Measurements from ENCODE around the gene PLA2G6.

The PLA2G6 gene, protein sequence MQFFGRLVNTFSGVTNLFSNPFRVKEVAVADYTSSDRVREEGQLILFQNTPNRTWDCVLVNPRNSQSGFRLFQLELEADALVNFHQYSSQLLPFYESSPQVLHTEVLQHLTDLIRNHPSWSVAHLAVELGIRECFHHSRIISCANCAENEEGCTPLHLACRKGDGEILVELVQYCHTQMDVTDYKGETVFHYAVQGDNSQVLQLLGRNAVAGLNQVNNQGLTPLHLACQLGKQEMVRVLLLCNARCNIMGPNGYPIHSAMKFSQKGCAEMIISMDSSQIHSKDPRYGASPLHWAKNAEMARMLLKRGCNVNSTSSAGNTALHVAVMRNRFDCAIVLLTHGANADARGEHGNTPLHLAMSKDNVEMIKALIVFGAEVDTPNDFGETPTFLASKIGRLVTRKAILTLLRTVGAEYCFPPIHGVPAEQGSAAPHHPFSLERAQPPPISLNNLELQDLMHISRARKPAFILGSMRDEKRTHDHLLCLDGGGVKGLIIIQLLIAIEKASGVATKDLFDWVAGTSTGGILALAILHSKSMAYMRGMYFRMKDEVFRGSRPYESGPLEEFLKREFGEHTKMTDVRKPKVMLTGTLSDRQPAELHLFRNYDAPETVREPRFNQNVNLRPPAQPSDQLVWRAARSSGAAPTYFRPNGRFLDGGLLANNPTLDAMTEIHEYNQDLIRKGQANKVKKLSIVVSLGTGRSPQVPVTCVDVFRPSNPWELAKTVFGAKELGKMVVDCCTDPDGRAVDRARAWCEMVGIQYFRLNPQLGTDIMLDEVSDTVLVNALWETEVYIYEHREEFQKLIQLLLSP

DNA sequence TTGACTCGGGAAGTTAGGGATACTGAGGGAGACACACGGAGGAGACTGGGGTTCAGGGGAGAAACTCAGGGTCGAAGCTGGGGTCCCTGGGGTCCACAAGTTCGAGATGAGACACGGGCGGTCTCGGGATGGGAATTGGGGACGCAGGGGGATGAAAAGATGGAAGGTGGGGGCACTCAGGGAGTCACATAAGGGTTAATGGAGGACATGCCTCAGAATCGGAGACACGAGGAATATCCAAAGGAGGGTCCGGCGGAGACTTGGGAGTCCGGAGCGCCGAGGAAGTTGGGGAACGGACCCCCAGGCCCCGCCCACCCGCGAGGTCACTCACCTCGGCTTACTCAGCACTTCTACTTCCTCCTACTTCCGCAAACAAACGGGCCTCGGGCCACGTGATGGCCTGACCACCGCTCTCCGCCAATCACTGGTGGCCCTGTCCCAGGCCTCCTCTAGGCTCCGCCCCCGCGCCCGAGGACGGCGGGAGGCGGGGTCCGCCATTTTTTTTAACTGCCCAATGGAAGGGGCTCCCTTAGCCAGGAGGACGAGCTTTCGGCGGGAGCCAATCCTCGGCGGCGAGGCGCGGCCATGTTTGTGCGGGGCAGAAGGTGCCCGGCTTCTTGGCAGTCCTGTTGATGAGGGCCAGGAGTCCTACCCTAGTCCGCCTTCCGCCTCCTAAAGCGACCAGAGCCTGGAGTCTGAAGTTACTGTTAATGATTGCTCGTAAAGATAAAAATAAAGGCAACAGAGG is at the start of gene PLA2G6:
Gene PLA2G6, minus strand, starts transcription at position 378 of the 748 bp plus-strand sequence. CDS start 12,404 bp downstream, outside the sequence.
- peak; percentile 96 to 98 for DNase-seq (ENCODE audit: low read depth in 2 of 2)

DNA sequence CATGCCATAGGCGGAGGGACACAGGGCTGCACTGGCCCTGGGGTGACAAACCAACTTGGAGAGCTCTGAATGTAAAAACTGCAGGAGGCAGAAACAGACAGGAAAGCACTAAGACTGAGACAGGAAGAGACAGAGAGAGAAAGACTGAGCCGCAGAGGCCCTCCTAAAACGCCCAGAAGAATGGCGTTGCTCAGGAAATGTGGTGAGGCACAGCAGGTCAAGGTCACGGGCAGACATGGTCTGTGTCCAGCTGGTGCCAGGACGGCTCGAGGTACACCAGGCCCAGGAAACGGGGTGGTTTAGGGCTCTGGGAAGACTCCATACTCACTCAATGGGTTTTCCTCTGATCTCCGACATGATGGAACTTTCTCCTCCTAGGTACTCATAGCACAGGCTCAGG is 49.3 kb upstream of the PLA2G6 start:
- no peak for DNase-seq (ENCODE audit: low read depth in 2 of 2)

DNA sequence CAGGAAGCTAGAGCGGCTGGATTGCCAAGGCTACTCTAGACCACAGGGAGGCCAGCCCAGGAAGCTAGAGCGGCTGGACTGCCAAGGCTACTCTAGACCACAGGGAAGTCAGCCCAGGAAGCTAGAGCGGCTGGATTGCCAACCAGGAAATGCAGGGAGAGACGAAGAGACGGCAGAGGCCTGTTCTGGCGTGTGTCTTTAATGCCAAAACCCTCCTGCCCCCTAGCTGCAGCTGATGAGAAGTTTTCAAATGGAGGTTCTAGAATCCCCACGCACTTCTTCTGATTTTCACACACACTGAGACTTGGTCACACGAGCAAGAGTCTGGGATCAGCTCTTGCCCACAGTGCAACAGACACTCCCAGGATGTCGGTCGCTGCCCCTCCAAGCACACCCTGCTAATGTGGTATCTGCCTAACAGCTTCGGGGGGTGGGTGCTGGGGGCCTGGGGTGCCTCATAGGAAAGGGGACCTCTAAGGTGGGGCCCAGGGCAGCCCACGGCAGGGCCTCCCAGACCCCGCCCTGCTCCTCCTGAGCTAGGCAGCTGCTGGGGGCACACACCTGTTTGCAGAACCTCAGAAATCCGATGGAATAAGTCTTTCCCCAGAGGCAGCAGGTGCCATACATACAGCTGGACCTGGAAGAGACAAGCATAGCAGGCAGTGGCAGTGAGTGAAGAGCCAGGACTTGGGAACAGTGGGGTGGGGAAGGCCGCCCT is 48.6 kb upstream of the PLA2G6 start:
- DNase-seq (ENCODE audit: low read depth in 2 of 2), result no peak

DNA sequence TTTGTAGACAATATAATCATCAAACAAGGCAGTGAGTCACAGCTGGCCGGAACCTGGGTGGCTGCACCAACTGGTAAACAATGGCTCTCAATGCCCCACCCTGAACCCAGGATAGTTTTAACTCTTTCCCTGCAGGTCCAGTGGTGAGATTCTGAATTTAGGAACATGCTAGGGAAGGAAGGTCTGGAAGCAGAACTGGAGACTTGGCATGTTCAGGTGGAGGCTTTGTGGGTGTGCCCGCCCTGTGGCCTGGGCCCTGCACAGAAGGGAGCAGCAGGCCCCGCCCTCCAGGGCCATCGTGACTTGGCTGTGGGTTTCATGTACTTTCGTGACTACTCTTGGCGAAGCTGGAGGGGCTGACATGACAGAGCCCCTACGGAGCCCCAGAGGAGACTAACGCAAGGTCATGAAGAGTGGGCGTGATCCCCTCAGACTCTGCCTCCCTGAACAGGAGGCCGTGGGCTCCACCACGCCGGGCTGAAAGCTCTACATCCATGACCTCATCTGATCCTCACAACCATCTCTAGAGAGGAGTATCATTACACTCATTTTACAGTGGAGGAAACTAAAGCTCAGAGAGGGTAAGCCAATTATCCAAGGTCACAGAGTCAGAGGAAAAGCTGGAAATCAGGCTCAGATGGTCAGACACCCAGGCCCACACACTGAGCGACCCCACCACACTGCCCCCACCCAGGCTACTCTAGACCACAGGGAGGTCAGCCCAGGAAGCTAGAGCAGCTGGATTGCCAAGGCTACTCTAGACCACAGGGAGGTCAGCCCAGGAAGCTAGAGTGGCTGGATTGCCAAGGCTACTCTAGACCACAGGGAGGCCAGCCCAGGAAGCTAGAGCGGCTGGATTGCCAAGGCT is 47.5 kb upstream of the PLA2G6 start:
- DNase-seq (ENCODE audit: low read depth in 2 of 2), result no peak

DNA sequence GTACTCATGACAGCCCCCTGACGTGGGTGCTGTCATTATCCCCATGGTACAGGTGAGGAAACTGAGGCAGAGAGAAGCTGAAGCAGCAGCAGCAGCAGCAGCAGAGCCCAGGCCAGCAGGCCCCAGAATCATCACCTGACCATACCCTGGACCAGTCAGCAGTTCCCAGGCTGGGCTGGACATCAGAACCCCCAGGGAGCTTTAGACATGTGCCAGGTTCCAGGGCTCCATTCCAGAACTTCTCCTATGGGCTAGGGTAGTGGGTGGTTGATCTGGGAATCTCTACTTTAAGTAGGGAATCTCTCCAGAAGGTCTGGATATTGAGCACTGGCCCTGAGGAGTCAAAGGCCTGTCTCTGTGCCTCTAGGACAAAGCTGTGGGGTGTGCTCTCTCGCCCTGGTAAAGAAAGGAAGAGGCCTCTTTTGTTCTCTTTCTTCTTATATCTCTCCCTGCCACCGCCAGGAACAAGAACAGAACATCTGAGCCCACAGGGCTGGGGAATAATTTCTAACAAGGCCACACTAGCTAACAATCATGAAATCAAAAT is 46.8 kb upstream of the PLA2G6 start:
- no peak for DNase-seq (ENCODE audit: low read depth in 2 of 2)

DNA sequence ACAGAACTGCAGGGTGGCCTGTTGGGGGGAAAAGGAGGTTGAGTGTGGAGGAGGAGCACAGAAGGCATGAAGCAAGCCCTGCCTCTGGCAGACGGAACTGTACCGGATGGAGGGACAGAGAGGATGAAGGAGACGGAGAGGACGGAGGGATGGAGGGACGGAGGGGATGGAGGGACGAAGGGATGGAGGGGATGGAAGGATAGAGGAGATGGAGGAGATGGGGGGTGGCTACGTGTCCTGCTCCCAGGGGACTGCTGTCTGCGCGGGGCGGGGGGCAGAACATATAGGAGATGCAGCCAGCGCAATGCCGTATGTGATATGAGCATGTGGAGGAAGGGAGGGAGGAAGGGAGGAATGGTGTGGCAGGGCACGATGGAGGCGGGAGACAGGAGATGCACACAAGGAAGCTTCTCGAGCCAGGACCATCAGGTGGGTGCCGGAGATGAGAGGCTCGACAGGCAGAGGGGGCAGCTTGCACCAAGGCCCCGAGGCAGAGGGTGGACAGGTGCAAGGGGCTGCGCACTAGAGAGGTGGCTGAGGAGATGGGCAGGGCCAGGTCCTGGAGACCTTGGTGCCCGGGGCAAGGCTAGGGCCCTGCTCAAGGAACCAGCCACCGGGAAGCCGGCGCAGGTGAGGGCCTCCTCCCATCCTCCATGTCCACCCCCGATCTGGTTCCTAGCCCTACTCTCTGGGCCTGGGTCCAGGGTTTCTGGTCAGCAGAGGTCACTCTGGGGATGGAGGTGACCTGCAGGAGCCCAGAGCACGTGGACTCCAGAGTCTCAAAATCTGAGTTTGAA is 45.4 kb upstream of the PLA2G6 start:
- no peak for DNase-seq (ENCODE audit: low read depth in 2 of 2)

DNA sequence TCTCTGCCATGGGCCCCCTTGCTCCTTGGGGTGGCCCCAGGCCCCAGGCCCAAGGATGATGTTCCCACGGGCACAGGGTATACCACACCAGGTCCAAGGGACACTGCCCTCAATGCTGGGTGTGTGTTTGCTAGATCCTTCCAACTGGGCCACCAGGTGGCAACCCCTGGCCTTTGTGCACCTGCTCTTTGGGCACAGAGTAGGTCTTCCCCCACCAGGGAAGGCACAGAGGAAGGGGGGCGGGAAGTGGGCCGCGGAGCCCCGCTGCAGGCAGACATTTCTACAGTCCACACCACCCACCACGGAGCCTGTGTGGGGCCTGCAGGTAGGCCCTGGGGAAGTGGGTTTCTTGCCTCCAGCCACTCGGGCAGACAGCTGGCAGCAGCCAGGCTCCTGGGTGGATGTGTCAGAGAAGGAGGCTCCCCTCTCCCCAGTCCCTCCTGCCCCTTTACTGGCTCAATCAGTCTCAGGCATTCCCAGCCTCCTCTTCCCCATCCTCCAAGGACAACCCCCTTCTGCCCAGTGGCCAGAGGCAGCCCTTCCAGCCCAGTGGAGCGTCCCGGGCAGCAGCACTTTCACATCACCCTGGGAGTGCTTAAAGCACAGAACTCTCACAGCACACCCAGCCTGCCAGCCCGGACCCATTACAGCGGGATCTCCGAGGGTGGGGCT is 41.8 kb upstream of the PLA2G6 start:
- DNase-seq (ENCODE audit: low read depth in 2 of 2), result no peak

DNA sequence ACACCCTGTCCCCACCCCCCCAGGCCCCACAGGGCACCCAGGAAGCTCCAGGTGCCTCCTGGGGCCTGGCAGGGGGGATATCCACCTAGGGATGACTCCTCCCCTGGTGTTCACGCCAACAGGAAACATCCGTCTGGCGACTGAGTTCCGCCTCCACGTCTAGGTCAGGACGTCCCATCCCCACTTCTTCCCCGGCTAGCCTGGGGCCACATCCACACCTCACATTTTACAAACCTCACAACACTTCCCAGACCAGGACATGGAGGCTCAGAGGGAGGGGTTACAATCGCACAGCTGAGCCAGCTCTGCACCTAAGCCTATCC is 41.1 kb upstream of the PLA2G6 start:
- no peak for DNase-seq (ENCODE audit: low read depth in 2 of 2)

DNA sequence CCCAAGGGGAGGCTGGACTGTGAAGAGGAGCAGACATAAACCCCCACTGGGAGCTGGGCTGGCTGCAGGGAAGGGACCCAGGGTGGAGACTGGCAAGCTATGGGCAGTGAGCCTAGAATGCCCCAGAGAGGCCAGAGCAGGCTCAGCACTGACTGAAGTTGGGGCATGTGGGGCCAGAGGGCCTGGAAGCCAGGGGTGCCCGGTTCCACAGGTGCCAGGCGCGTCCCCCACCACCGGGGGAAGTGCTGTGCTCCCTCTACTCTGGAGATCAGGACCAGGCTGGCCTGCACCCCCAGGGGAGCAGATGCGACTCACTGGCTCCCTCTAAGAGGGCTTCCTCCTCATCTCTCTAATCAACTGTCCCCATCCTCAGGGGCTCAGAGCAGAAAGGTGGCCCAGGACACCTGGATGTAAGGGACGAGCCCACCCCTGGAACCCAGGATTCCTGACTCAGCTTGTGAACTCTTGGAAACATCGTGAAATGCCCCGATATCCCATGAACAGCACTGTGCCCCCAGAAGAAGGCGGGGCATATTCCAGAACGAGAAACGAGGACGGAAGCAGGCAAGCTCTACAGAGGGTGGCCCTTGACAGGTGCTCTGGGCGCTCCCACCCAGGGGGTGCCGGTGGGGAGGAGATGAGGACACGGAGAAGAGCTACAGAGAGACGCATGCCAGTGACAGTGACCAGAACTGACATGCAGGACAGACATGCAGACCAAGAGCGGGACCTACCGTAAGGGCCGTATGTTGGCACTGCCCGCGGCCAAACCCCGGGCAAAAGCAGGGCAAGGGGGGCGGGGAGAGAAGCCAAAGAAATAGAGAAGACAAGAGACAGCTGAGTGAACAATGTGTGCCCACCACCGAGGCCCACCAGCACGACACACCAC is 40.5 kb upstream of the PLA2G6 start:
- DNase-seq (ENCODE audit: low read depth in 2 of 2), result no peak

DNA sequence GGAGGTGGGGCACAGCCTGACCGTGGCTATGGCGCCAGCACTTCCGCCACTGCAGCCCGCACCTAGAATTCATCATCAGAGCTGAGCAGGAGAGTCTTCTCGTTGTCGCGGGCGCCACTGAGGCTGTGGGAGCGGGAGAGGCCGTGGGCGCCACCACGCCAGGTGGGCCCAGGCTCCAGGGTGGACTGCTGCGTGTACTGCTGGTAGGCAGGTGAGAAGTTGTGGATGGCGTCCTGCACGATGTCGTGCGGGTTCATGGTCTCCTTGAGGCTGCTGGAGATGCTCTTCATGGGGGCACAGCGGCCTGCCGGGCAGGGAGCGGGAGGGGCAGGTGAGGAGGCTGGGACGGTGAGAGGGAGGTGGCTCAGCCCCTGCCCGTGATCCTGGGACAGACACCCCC is 39.8 kb upstream of the PLA2G6 start:
- DNase-seq (ENCODE audit: low read depth in 2 of 2), result no peak

DNA sequence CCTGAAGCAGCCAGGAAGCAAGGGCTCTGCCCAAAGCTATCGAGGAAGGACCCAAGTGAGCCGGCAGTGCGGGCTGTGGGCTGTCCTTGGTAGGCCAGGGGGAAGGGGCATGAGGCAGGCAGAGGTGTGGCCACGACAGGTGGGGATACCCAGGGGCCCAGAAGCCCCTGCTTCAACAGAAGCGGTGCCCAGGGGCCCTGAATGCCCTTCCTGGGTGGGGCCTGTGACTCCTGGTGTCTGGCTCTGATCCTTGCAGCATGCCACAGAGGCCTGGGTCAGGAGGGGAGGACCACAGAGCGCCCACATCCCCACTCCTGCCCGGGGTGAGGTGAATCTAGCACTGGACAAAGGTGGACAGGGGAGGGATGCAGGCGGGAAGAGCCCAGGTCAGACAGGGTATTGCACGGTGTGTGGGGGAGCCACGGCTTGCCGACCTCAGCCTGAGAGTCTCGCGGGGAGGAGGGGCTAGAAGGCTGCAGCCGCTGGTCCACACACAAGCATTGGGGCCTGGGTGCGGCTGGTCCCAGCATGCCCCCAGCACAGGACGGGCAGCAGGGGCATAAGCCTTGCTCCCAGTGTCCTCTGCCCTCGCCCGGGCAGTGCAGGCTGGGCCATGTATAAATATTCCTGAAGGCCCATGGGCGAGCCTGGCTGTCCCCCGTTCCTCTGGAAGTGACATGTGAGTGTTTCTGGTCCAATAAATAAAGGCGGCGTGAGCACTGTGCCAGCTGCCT is 39.2 kb upstream of the PLA2G6 start:
- DNase-seq (ENCODE audit: low read depth in 2 of 2), result no peak

DNA sequence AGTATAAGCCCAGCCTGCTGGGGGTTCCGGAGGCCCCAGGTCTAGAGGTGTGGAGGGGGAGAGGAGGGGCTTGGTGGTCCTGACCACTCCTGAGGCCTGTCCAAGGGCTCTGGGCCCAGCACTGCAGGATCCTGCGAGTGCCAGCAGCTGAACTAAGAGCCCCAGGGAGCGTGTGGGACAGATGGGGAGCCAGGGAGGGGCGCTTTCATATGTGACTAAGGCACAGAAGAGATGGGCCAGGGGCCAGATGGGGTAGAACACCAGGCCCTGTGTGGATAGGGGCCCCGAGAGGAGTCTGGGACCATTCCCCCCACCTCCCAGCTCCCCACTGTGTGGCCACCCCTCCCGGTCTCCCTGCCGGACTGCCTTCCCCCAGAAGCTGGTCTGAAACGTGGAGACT is 38.5 kb upstream of the PLA2G6 start:
- no peak for DNase-seq (ENCODE audit: low read depth in 2 of 2)

DNA sequence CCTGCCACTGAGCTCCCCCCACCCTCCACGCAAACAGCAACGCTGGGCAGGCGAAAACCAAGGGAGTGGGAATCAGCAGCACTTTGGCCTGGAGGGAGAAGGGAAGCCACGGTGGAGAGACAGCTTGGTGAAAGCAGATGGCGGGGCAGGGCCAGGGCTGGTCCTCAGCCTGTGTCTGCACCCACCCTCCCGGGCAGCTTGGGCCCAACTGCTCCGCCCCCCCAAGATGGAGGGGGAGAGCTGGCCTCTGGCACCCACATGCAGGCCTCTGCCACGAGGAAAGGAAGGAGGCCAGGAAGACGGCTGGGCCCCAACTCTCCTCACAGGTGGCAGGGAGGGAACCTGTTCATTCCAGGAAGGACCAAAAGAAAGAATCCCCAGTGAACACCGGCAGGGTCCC is 38.0 kb upstream of the PLA2G6 start:
- DNase-seq (ENCODE audit: low read depth in 2 of 2), result no peak

DNA sequence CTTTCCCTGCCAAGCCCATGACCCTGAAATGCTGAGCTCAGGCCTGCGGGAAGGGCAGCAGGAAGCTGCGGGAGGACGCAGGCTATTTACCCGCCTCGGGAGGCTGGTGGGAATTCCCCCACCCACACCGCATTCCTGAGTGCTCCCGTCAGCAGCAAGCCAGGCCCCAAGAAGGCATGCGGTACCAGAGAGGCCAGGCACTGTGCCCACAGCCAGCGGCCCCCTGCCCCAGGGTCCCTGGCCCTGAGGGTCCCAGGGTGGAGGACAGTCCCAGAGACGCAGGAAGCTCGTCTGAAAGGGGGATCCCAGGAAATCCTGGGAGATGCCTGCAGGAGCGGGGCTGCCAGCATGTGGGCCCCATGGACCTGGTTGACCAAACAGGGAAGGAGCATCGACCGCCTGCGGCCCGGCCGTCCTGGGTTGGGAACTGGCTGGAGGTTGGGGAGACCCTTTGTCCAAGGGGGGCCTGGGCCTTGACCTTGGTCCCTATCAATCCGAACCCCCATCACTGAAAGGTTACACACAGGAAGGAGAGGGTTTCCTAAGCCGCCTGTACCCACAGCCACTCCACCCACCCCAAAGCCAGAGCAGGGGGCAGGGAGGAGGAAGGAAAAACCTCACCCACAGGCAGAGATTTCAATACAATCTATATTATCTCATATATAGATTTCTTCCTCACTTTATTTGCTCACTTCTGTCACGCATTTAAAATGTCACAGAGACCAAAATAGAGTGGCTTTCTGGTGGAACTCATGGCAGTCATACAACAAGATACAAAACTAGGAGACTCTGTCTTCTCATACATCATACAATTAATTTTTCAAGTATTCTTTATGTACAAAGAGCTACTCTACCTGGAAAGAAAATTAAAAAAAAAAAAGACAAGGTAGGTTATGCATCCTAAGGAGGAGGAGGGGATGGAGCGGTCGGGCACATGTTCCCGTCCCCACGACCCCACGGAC is 37.3 kb upstream of the PLA2G6 start:
- peak in 1 of 2 donors; percentile 62 for DNase-seq (ENCODE audit: low read depth in 2 of 2)

DNA sequence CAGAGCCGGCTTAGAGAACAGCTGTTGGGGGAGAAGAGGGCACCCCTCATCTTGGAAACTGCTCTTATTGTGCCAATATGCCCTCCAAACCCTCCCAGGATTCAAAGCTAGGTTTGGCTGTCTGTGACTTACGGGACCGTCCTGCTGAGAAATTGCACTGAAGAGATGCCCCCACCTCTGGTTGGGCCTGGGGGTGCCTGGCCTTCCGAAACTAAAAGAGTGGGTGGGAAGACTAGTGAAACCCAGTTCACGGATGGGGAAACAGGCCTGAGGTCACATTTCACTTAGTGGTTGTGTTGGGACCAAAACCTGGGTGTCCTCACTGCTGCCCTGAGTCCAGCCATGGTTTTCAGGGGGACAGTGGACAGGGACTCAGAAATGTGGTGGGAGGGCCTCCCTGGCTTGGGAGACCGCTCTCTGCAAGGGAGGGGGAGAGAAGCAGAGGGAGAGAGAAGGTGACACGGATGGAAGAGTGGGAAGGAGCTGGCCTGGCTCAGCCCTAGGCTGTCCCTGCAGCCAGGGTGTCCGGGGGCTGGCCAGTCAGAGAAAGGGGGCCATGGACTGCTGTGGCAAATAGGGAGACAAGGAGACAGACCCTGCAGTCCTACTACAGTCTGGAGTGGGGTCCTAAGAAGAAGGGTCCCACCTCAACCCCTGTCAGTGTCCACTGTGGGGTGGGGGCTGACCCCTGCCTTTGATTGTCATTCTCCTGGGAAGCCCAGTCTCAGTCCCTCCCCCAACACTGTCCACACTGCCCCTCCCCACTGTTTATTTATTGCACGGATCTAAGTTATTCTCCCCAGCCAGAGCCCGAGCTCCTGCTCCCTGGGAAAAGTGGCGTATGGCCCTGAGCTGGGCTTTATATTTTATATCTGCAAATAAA is 33.8 kb upstream of the PLA2G6 start:
- no peak for DNase-seq (ENCODE audit: low read depth in 2 of 2)

All from stimulated activated CD4-positive, alpha-beta T cell treated with anti-CD3 and anti-CD28 coated beads, Interleukin-4, amount 100 ng/mL, for 48 hours (primary cell).